H1 (cell line): ENCODE measurements around the gene LANCL2. TPM values are rescaled to one million over a fixed set of nuclear protein-coding genes. Genes with fewer than 3 reads are reported as not detected.

Experiments
- polyA plus RNA-seq, 7 experiments: library from polyadenylated mRNA; depleted of rRNA in 3 of 7; stranded (reverse) in 5 of 7; unstranded in 2 of 7; fragments of >200 nt in 5 of 7; fragments of 200-250 nt in 2 of 7; gene quantifications; 1 replicate in 5 of 7; 2 replicates in 1 of 7; 4 replicates in 1 of 7; pipeline versions ENCODE4 v1.2.1 to v1.2.3, GENCODE V29; 2011 to 2013; ENCODE audit warnings: missing spikeins in 2 of 7, mixed read lengths in 2 of 7
- total RNA-seq: library from RNA; stranded (reverse); fragmentation: NEBNext Ultra II Directional; extraction: Animal tissue kit (Norgen Biotek cat#: 25700); gene quantifications from 2 replicates; pipeline ENCODE4 v1.2.1, GENCODE V29; 2021

The LANCL2 gene
- total and polyA plus RNA-seq, 2 of the 8 experiments (the other 6 are each of a cell fraction or from before 2014, with no cell fraction given) = 9.2 to 9.5 TPM

Other genes starting within 250 kb of the LANCL2 start
- gene VOPP1, start 207.2 kb downstream of the LANCL2 start, total RNA-seq = 82.7 and 83.0 TPM in 2 replicates
- 44.7 and 58.8 TPM in 2 replicates for gene VOPP1, start 207.2 kb downstream of the LANCL2 start, polyA plus RNA-seq (2011; rRNA removed)